ENCODE data around the gene STON1. TPM values are rescaled to one million over a fixed set of nuclear protein-coding genes. Genes with fewer than 3 reads are reported as not detected.
"Not testable (repeated sequence)": the region's sequence is repeated elsewhere in the genome, so short reads cannot be mapped to it uniquely, and the experiment has no call there.

The STON1 gene
- total and polyA plus RNA-seq, 4 donors = 0.90 to 3.8 (median 1.2) TPM

DNA sequence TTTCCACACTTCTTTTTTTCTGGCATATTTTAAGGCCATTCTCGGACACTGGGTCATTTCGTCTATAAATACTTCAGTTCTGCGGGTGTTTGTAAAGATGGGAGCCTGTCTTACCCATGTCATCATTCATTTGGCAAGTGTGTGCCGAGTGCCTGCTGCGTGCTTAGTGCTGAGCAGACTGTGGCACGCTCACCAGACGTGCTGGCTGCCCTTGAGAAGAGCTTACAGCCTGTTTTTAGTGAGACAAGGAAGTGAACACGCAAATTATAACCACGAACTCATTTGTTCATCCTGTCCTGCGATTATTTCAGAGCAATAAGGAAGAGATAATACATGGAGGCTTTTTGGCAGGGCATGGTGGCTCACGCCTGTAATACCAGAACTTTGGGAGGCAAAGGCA lies 10.4 kb upstream of the STON1 start:
- Histone ChIP-seq H3K9ac (ENCODE audit: low read depth in 1 of 2, low read length in 2 of 2) (no peak overlapping the region), H3K36me3 (ENCODE audit: control insufficient read depth in 4 of 4, insufficient read depth in 3 of 4, low read depth in 1 of 4, low read length in 3 of 4) (peaks cover 12 to 35% (median 27%) of the 10 kb centered on the region in 4 donors), H3K4me3 (ENCODE audit: low read depth in 1 of 3, low read length in 3 of 3) (no peak overlapping the region), H3K4me1 (ENCODE audit: control insufficient read depth in 4 of 4, insufficient read depth in 4 of 4, low read length in 3 of 4) (no peaks in the 10 kb centered on the region), H3K27ac (ENCODE audit: low read depth in 1 of 2, low read length in 2 of 2) (no peak overlapping the region), H3K27me3 (ENCODE audit: control insufficient read depth in 4 of 4, insufficient read depth in 4 of 4, low read length in 3 of 4) (no peaks in the 10 kb centered on the region), H3K9me3 (ENCODE audit: control insufficient read depth in 4 of 4, low read length in 3 of 4) (no peaks in the 10 kb centered on the region)
- WGBS = 82% methylated on average over 11 of the region's 11 CpGs
- TF ChIP-seq TAF1 (conservative IDR thresholded peaks at IDR 0.05) = no peak
- TF ChIP-seq YY1 (IDR thresholded peaks at IDR 0.05) = no peak
- TF ChIP-seq NR2F2 (IDR thresholded peaks at IDR 0.05) = no peak
- no peak for TF ChIP-seq EGR1 (IDR thresholded peaks at IDR 0.05; ENCODE audit: low read depth in 2 of 2)
- TF ChIP-seq FOXA2 (IDR thresholded peaks at IDR 0.05) = no peak
- TF ChIP-seq, protein P1, sequence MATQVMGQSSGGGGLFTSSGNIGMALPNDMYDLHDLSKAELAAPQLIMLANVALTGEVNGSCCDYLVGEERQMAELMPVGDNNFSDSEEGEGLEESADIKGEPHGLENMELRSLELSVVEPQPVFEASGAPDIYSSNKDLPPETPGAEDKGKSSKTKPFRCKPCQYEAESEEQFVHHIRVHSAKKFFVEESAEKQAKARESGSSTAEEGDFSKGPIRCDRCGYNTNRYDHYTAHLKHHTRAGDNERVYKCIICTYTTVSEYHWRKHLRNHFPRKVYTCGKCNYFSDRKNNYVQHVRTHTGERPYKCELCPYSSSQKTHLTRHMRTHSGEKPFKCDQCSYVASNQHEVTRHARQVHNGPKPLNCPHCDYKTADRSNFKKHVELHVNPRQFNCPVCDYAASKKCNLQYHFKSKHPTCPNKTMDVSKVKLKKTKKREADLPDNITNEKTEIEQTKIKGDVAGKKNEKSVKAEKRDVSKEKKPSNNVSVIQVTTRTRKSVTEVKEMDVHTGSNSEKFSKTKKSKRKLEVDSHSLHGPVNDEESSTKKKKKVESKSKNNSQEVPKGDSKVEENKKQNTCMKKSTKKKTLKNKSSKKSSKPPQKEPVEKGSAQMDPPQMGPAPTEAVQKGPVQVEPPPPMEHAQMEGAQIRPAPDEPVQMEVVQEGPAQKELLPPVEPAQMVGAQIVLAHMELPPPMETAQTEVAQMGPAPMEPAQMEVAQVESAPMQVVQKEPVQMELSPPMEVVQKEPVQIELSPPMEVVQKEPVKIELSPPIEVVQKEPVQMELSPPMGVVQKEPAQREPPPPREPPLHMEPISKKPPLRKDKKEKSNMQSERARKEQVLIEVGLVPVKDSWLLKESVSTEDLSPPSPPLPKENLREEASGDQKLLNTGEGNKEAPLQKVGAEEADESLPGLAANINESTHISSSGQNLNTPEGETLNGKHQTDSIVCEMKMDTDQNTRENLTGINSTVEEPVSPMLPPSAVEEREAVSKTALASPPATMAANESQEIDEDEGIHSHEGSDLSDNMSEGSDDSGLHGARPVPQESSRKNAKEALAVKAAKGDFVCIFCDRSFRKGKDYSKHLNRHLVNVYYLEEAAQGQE (IDR thresholded peaks at IDR 0.05) = no peak
- TF ChIP-seq JUND (IDR thresholded peaks at IDR 0.05) = no peak
- TF ChIP-seq RAD21 (IDR thresholded peaks at IDR 0.05) = no peak
- TF ChIP-seq HNF4G (IDR thresholded peaks at IDR 0.05) = no peak
- TF ChIP-seq, protein P2, sequence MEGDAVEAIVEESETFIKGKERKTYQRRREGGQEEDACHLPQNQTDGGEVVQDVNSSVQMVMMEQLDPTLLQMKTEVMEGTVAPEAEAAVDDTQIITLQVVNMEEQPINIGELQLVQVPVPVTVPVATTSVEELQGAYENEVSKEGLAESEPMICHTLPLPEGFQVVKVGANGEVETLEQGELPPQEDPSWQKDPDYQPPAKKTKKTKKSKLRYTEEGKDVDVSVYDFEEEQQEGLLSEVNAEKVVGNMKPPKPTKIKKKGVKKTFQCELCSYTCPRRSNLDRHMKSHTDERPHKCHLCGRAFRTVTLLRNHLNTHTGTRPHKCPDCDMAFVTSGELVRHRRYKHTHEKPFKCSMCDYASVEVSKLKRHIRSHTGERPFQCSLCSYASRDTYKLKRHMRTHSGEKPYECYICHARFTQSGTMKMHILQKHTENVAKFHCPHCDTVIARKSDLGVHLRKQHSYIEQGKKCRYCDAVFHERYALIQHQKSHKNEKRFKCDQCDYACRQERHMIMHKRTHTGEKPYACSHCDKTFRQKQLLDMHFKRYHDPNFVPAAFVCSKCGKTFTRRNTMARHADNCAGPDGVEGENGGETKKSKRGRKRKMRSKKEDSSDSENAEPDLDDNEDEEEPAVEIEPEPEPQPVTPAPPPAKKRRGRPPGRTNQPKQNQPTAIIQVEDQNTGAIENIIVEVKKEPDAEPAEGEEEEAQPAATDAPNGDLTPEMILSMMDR (IDR thresholded peaks at IDR 0.05; ENCODE audit: low read depth, low read length, missing input control) = no peak
- TF ChIP-seq, protein P3, sequence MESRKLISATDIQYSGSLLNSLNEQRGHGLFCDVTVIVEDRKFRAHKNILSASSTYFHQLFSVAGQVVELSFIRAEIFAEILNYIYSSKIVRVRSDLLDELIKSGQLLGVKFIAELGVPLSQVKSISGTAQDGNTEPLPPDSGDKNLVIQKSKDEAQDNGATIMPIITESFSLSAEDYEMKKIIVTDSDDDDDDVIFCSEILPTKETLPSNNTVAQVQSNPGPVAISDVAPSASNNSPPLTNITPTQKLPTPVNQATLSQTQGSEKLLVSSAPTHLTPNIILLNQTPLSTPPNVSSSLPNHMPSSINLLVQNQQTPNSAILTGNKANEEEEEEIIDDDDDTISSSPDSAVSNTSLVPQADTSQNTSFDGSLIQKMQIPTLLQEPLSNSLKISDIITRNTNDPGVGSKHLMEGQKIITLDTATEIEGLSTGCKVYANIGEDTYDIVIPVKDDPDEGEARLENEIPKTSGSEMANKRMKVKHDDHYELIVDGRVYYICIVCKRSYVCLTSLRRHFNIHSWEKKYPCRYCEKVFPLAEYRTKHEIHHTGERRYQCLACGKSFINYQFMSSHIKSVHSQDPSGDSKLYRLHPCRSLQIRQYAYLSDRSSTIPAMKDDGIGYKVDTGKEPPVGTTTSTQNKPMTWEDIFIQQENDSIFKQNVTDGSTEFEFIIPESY (IDR thresholded peaks at IDR 0.05) = no peak
- TF ChIP-seq RXRA (IDR thresholded peaks at IDR 0.05) = no peak
- no peak for TF ChIP-seq SP1 (IDR thresholded peaks at IDR 0.05)
- TF ChIP-seq, protein P4, sequence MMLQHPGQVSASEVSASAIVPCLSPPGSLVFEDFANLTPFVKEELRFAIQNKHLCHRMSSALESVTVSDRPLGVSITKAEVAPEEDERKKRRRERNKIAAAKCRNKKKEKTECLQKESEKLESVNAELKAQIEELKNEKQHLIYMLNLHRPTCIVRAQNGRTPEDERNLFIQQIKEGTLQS (IDR thresholded peaks at IDR 0.05) = no peak
- TF ChIP-seq HNF4A (conservative IDR thresholded peaks at IDR 0.05) = no peak
- TF ChIP-seq, protein P5, sequence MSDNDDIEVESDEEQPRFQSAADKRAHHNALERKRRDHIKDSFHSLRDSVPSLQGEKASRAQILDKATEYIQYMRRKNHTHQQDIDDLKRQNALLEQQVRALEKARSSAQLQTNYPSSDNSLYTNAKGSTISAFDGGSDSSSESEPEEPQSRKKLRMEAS (IDR thresholded peaks at IDR 0.05) = no peak
- no peak for TF ChIP-seq GABPA (IDR thresholded peaks at IDR 0.05 in 1 of 2, conservative IDR thresholded peaks at IDR 0.05 in 1 of 2)
- no peak for TF ChIP-seq FOXA1 (IDR thresholded peaks at IDR 0.05)
- DNase-seq (ENCODE audit: low spot score) = no peak

DNA sequence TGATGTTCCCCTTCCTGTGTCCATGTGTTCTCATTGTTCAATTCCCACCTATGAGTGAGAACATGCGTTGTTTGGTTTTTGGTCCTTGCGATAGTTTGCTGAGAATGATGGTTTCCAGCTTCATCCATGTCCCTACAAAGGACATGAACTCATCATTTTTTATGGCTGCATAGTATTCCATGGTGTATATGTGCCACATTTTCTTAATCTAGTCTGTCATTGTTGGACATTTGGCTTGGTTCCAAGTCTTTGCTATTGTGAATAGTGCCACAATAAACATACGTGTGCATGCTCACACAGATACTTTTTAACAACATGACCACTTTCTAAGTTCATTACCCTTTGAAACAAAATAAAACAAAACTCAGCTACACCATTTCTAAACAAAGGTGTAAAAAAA lies 5.2 kb upstream of the STON1 start:
- H3K4me3 ChIP-seq (ENCODE audit: low read depth in 1 of 3, low read length in 3 of 3); H3K27me3 ChIP-seq (ENCODE audit: control insufficient read depth in 4 of 4, insufficient read depth in 4 of 4, low read length in 3 of 4); DNase-seq (ENCODE audit: low spot score); H3K9me3 ChIP-seq (ENCODE audit: control insufficient read depth in 4 of 4, low read length in 3 of 4); H3K4me1 ChIP-seq (ENCODE audit: control insufficient read depth in 4 of 4, insufficient read depth in 4 of 4, low read length in 3 of 4); H3K9ac ChIP-seq (ENCODE audit: low read depth in 1 of 2, low read length in 2 of 2); H3K27ac ChIP-seq (ENCODE audit: low read depth in 1 of 2, low read length in 2 of 2); H3K36me3 ChIP-seq (ENCODE audit: control insufficient read depth in 4 of 4, insufficient read depth in 3 of 4, low read depth in 1 of 4, low read length in 3 of 4): not testable (repeated sequence)
- 95% methylated on average over 3 of the region's 3 CpGs for WGBS
